Prostate gland (tissue), 2 donors: ENCODE data around the gene SGCB. TPM values are rescaled to one million over a fixed set of nuclear protein-coding genes. Genes with fewer than 3 reads are reported as not detected.
"Not testable (repeated sequence)": the region's sequence is repeated elsewhere in the genome, so short reads cannot be mapped to it uniquely, and the experiment has no call there.

Experiments
- DNase-seq: peaks from one replicate; pipeline ENCODE4 v3.0.0-alpha.2; 2019; ENCODE audit warnings: low spot score
- H3K27ac ChIP-seq, 2 donors: fragments of 200-600 bp; sonication (generic); 2 replicates each; pipeline ENCODE4 v1.5.1; 2017 to 2019
- H3K27me3 ChIP-seq: fragments of 200-600 bp; sonication (generic); replicated peaks from 2 replicates; pipeline ENCODE4 v1.5.1; 2019; ENCODE audit not compliant: insufficient read depth
- H3K36me3 ChIP-seq, 2 donors: fragments of 200-600 bp; sonication (generic); 1 replicate in 1 of 2; 2 replicates in 1 of 2; pipeline versions ENCODE4 v1.5.1 to v1.8.1; 2017 to 2019
- H3K4me1 ChIP-seq: fragments of 200-600 bp; sonication (generic); replicated peaks from 2 replicates; pipeline ENCODE4 v1.5.1; 2019
- H3K4me3 ChIP-seq, 2 donors: fragments of 200-600 bp; sonication (generic); 2 replicates each; pipeline ENCODE4 v1.5.1; 2017 to 2019
- H3K9me3 ChIP-seq: fragments of 200-600 bp; sonication (generic); 2 replicates; pipeline ENCODE4 v1.5.1; 2017
- CTCF ChIP-seq, 4 experiments: fragments of 200-600 bp in 2 of 4; fragments of 450-650 bp in 2 of 4; sonication (generic) in 2 of 4; IDR thresholded peaks; 1 replicate in 3 of 4; 2 replicates in 1 of 4; pipeline ENCODE4 v1.5.1; 2016 to 2019; ENCODE audit warnings: antibody characterized with exemption in 4 of 4, mild to moderate bottlenecking in 2 of 4, moderate library complexity in 2 of 4
- POLR2A ChIP-seq: fragments of 450-650 bp; IDR thresholded peaks from one replicate; pipeline ENCODE4 v1.6.1; 2016; ENCODE audit warnings: antibody characterized with exemption, mild to moderate bottlenecking
- POLR2AphosphoS5 ChIP-seq: sonication (generic); formaldehyde crosslinking; IDR thresholded peaks from one replicate; pipeline ENCODE4 v1.6.1; 2017; ENCODE audit warnings: antibody characterized with exemption
- WGBS: methylation state at CpG from one replicate; pipeline ENCODE4 v1.1.5; 2018; 5-methylcytosine and 5-hydroxymethylcytosine counted together
- intact Hi-C: fragments of 100-400 bp; cut with DNase I; formaldehyde crosslinking; loops from one replicate; pipeline ENCODE4 v1.14.2; 2022
- total RNA-seq, 2 donors: library from RNA; depleted of rRNA; stranded (reverse); fragments of >200 nt; gene quantifications; one replicate each; pipeline ENCODE4 v1.1.0, GENCODE V29; 2016

Gene SGCB
- total RNA-seq = 10 to 100 TPM; 17.1 to 44.0 TPM

GRCh38 chr4:52038103-52038912 lies at the start of gene SGCB:
Gene SGCB (minus strand): TSS chr4:52038299. CDS start chr4:52038259, 40 bp downstream.
- Histone ChIP-seq H3K4me3 (peak within 1 kb of the TSS; percentile 73 to 82), H3K27me3 (no peaks in the 10 kb centered on the region), H3K9me3 (no peaks in the 10 kb centered on the region), H3K4me1 (no peaks in the 10 kb centered on the region), H3K27ac (peak within 1 kb of the TSS; percentile 66 to 68), H3K36me3 (no peaks in the 10 kb centered on the region)
- intact Hi-C loops = loop anchor here (5.0 to 10.0 kb wide), 3 partner anchors 146 to 196 kb away; partner anchors contain the start of gene DCUN1D4
- TF ChIP-seq CTCF (IDR thresholded peaks at IDR 0.05) (no peak), POLR2AphosphoS5 (no peak), POLR2A (peak; percentile 20)
- 3% methylated on average over 59 of the region's 70 CpGs for WGBS
- peak; percentile 53 for DNase-seq

GRCh38 chr4:52086425-52086824 lies 48.3 kb upstream of the SGCB start:
- H3K27ac ChIP-seq, H3K36me3 ChIP-seq, H3K4me1 ChIP-seq, intact Hi-C loops, H3K9me3 ChIP-seq, H3K27me3 ChIP-seq, H3K4me3 ChIP-seq, DNase-seq: not testable (repeated sequence)
- WGBS = 85% methylated on average over 1 of the region's 1 CpG

- no peak for DNase-seq
- Histone ChIP-seq H3K27ac (no peak overlapping the region), H3K4me1 (no peaks in the 10 kb centered on the region), H3K9me3 (no peaks in the 10 kb centered on the region), H3K27me3 (no peaks in the 10 kb centered on the region), H3K36me3 (no peaks in the 10 kb centered on the region), H3K4me3 (no peak overlapping the region)
- no peak for TF ChIP-seq CTCF (IDR thresholded peaks at IDR 0.05)
- TF ChIP-seq POLR2A = no peak
- no peak for TF ChIP-seq POLR2AphosphoS5
- intact Hi-C loops = no loop called here
Observed at GRCh38 chr4:52081216-52081615, 43.1 kb upstream of the SGCB start.

- Histone ChIP-seq H3K27ac (no peak overlapping the region), H3K27me3 (no peaks in the 10 kb centered on the region), H3K4me3 (no peak overlapping the region), H3K4me1 (no peaks in the 10 kb centered on the region), H3K36me3 (no peaks in the 10 kb centered on the region), H3K9me3 (no peaks in the 10 kb centered on the region)
- no peak for DNase-seq
- intact Hi-C loops = no loop called here
- WGBS = 74% methylated on average over 2 of the region's 2 CpGs
- TF ChIP-seq CTCF (IDR thresholded peaks at IDR 0.05) (no peak), POLR2AphosphoS5 (no peak), POLR2A (no peak)
Observed at GRCh38 chr4:52079659-52080058, 41.6 kb upstream of the SGCB start.

- H3K36me3 ChIP-seq = no peaks in the 10 kb centered on the region
- no peak for DNase-seq
- no peaks in the 10 kb centered on the region for H3K4me1 ChIP-seq
- TF ChIP-seq POLR2AphosphoS5 (no peak), POLR2A (no peak), CTCF (IDR thresholded peaks at IDR 0.05) (no peak)
- intact Hi-C loops = no loop called here
- 34% methylated on average over 26 of the region's 26 CpGs for WGBS
- no peak overlapping the region for H3K4me3 ChIP-seq
- no peaks in the 10 kb centered on the region for H3K27me3 ChIP-seq
- H3K27ac ChIP-seq = no peak overlapping the region
- H3K9me3 ChIP-seq = no peaks in the 10 kb centered on the region
Observed at GRCh38 chr4:52076731-52077130, 38.6 kb upstream of the SGCB start.
